DND-41 (cell line): ENCODE data around the gene PDCD6IP.

Experiments used
- CTCF ChIP-seq: IDR thresholded peaks from 2 replicates; pipeline ENCODE4 v1.5.1; 2012; ENCODE audit warnings: borderline replicate concordance, low read length, moderate library complexity, mild to moderate bottlenecking; ENCODE audit not compliant: poor library complexity, severe bottlenecking; ENCODE audit errors: extremely low read depth
- EZH2 ChIP-seq: IDR thresholded peaks from 3 replicates; pipeline ENCODE4 v1.6.1; 2012; ENCODE audit warnings: borderline replicate concordance, low read depth, mild to moderate bottlenecking, moderate library complexity, low read length, inconsistent platforms; ENCODE audit not compliant: severe bottlenecking

- TF ChIP-seq EZH2 (no peak), CTCF (no peak)
Observed at GRCh38 chr3:33877187-33877586, 78.8 kb downstream of the PDCD6IP start.
